Measurements from ENCODE around the gene FAM168A. TPM values are rescaled to one million over a fixed set of nuclear protein-coding genes. Genes with fewer than 3 reads are reported as not detected.

Gene FAM168A
- total RNA-seq, 1 experiment from 2014 or later = 62.8 TPM

- H3K27me3 ChIP-seq (ENCODE audit: control insufficient read depth, insufficient read depth, low read length) = no peaks in the 10 kb centered on the region
- no peak overlapping the region for H3K27ac ChIP-seq (ENCODE audit: low read length)
- ATAC-seq (no peak), DNase-seq (ENCODE audit: low read depth, low spot score) (no peak)
- no TSS peak for BruUV-seq (replicated peaks)
- in situ Hi-C loops (cut with HindIII; ENCODE audit: low pct_unique_long_range_greater_than_20kb, low sequenced_read_pairs) (no loop called here), intact Hi-C loops (cut with micrococcal nuclease; ENCODE audit: unreplicated experiment) (no loop called here)
- H3K4me1 ChIP-seq (ENCODE audit: control insufficient read depth, insufficient read depth, low read length) = no peaks in the 10 kb centered on the region
- no peak overlapping the region for H3K4me3 ChIP-seq (ENCODE audit: low read depth in 2 of 2, low read length in 2 of 2)
- H3K9me3 ChIP-seq (ENCODE audit: control insufficient read depth, insufficient read depth, low read depth, low read length) = no peaks in the 10 kb centered on the region
- ChIA-PET CTCF (interaction anchor here (1.0 to 1.5 kb wide), 3 partner anchors 9 to 30 kb away, joined by 3 to 5 read pairs (median 4); no protein-coding TSS in a partner anchor), POLR2A (no interaction called here)
- no peak for TF ChIP-seq POLR2AphosphoS5 (IDR thresholded peaks at IDR 0.05; ENCODE audit: low read depth, low read length)
- TF ChIP-seq CTCF (IDR thresholded peaks at IDR 0.05) = no peak
- TF ChIP-seq REST (IDR thresholded peaks at IDR 0.05; ENCODE audit: insufficient read depth in 1 of 2, low read depth in 2 of 2, low read length in 1 of 2) = no peak
- no peak for TF ChIP-seq SIN3A (IDR thresholded peaks at IDR 0.05; ENCODE audit: borderline replicate concordance, insufficient read depth, low read depth, low read length)
- no peak for TF ChIP-seq TCF7L2 (IDR thresholded peaks at IDR 0.05; ENCODE audit: low read depth, low read length)
- no peaks in the 10 kb centered on the region for H3K36me3 ChIP-seq (ENCODE audit: control insufficient read depth, insufficient read depth, low read length)
These were observed 234.8 kb downstream of the FAM168A start for GRCh38 chr11:73363147-73363546.

GRCh38 chr11:73361953-73362776, 235.7 kb downstream of the FAM168A start:
- ATAC-seq (peak; percentile 62; the same call in 1 of the 2 replicates), DNase-seq (ENCODE audit: low read depth, low spot score) (no peak)
- in situ Hi-C loops (cut with HindIII; ENCODE audit: low pct_unique_long_range_greater_than_20kb, low sequenced_read_pairs) (no loop called here), intact Hi-C loops (cut with micrococcal nuclease; ENCODE audit: unreplicated experiment) (no loop called here)
- ChIA-PET CTCF (interaction anchor here (1.0 to 1.5 kb wide), 2 partner anchors 10 to 31 kb away, joined by 4 to 5 read pairs; no protein-coding TSS in a partner anchor), POLR2A (no interaction called here)
- Histone ChIP-seq H3K36me3 (ENCODE audit: control insufficient read depth, insufficient read depth, low read length) (no peaks in the 10 kb centered on the region), H3K27me3 (ENCODE audit: control insufficient read depth, insufficient read depth, low read length) (no peaks in the 10 kb centered on the region), H3K4me3 (ENCODE audit: low read depth in 2 of 2, low read length in 2 of 2) (no peak overlapping the region), H3K9me3 (ENCODE audit: control insufficient read depth, insufficient read depth, low read depth, low read length) (no peaks in the 10 kb centered on the region), H3K4me1 (ENCODE audit: control insufficient read depth, insufficient read depth, low read length) (no peaks in the 10 kb centered on the region), H3K27ac (ENCODE audit: low read length) (no peak overlapping the region)
- TF ChIP-seq REST (IDR thresholded peaks at IDR 0.05; ENCODE audit: insufficient read depth in 1 of 2, low read depth in 2 of 2, low read length in 1 of 2) = no peak
- no peak for TF ChIP-seq CTCF (IDR thresholded peaks at IDR 0.05)
- no peak for TF ChIP-seq SIN3A (IDR thresholded peaks at IDR 0.05; ENCODE audit: borderline replicate concordance, insufficient read depth, low read depth, low read length)
- no peak for TF ChIP-seq POLR2AphosphoS5 (IDR thresholded peaks at IDR 0.05; ENCODE audit: low read depth, low read length)
- no peak for TF ChIP-seq TCF7L2 (IDR thresholded peaks at IDR 0.05; ENCODE audit: low read depth, low read length)
- no TSS peak for BruUV-seq (replicated peaks)
